Gastrocnemius medialis (tissue), 4 donors: ENCODE data around the gene DENND2C. TPM values are rescaled to one million over a fixed set of nuclear protein-coding genes. Genes with fewer than 3 reads are reported as not detected.

ENCODE experiments used
- ATAC-seq, 2 donors: fragments of 150-250 bp; one replicate each; pipeline ENCODE4 v1.9.1; 2016
- DNase-seq, 2 donors: peaks; one replicate each; pipeline ENCODE4 v3.0.0-alpha.2; 2019
- H3K27ac ChIP-seq, 4 donors: fragments of 200-600 bp; sonication (generic); 1 replicate in 1 of 4; 2 replicates in 3 of 4; pipeline ENCODE4 v1.5.1; 2016 to 2018; ENCODE audit warnings: mild to moderate bottlenecking in 2 of 4, moderate library complexity in 1 of 4
- H3K27me3 ChIP-seq, 3 donors: fragments of 200-600 bp; sonication (generic) in 2 of 3; 1 replicate in 1 of 3; 2 replicates in 2 of 3; pipeline versions ENCODE4 v1.5.1 to v1.6.0; 2016 to 2019; ENCODE audit warnings: mild to moderate bottlenecking in 1 of 3, moderate library complexity in 1 of 3
- H3K36me3 ChIP-seq, 2 donors: fragments of 200-600 bp; sonication (generic) in 1 of 2; one replicate each; pipeline ENCODE4 v1.5.1; 2017 to 2018
- H3K4me1 ChIP-seq, 2 donors: fragments of 200-600 bp; sonication (generic) in 1 of 2; one replicate each; pipeline ENCODE4 v1.5.1; 2016 to 2017; ENCODE audit warnings: mild to moderate bottlenecking in 2 of 2
- H3K4me3 ChIP-seq, 4 donors: fragments of 200-600 bp; sonication (generic) in 3 of 4; 1 replicate in 1 of 4; 2 replicates in 3 of 4; pipeline ENCODE4 v1.5.1; 2016 to 2019; ENCODE audit warnings: mild to moderate bottlenecking in 2 of 4
- H3K9me3 ChIP-seq, 3 donors: fragments of 200-600 bp; sonication (generic) in 2 of 3; 1 replicate in 1 of 3; 2 replicates in 2 of 3; pipeline ENCODE4 v1.5.1; 2016 to 2019
- CTCF ChIP-seq, 5 experiments: fragments of 450-650 bp in 3 of 5; fragments of 200-600 bp in 2 of 5; sonication (generic) in 2 of 5; IDR thresholded peaks in 4 of 5; conservative IDR thresholded peaks in 1 of 5; 1 replicate in 4 of 5; 2 replicates in 1 of 5; pipeline ENCODE4 v1.5.1; 2016 to 2019; ENCODE audit warnings: antibody characterized with exemption in 5 of 5, mild to moderate bottlenecking in 3 of 5, moderate library complexity in 3 of 5
- POLR2A ChIP-seq, 2 donors: fragments of 450-650 bp; IDR thresholded peaks; one replicate each; pipeline ENCODE4 v1.6.1; 2017; ENCODE audit warnings: antibody characterized with exemption in 2 of 2, mild to moderate bottlenecking in 2 of 2, moderate library complexity in 2 of 2
- in situ Hi-C, 4 donors: fragments of 200-750 bp; cut with MboI; loops; one replicate each; pipeline versions ENCODE4 v1.15.0 to v1.8.0; 2017; ENCODE audit warnings: low sequenced_read_pairs in 4 of 4
- intact Hi-C: fragments of 100-400 bp; cut with DNase I; formaldehyde crosslinking; loops from one replicate; pipeline ENCODE4 v1.15.1; 2023; ENCODE audit warnings: low total_unique reads
- total RNA-seq, 4 donors: library from RNA; depleted of rRNA; stranded (reverse); fragments of >200 nt; gene quantifications; one replicate each; pipeline versions ENCODE4 v1.1.0 to v1.2.3, GENCODE V29; 2016

The DENND2C gene
- total RNA-seq, 4 donors from 2014 or later, result 4.7 to 20.7 (median 17.4) TPM

GRCh38 chr1:114668373-114668772 is 1.5 kb downstream of the DENND2C start:
- H3K4me1 ChIP-seq, result peaks cover 15 to 32% of the 10 kb centered on the region in 2 donors
- no peak for TF ChIP-seq CTCF (IDR thresholded peaks at IDR 0.05 in 4 of 5, conservative IDR thresholded peaks at IDR 0.05 in 1 of 5)
- no peak for TF ChIP-seq POLR2A (IDR thresholded peaks at IDR 0.05)
- H3K36me3 ChIP-seq, result peaks cover 0 to 12% of the 10 kb centered on the region in 2 donors
- no peak for ATAC-seq
- H3K9me3 ChIP-seq, result no peaks in the 10 kb centered on the region
- intact Hi-C loops (loop anchor here (2.0 kb wide), 2 partner anchors 158 to 322 kb away; partner anchors contain the start of gene TRIM33), in situ Hi-C loops (no loop called here)
- H3K27ac ChIP-seq, result peak overlapping the region; percentile 89 to 100 (median 96)
- H3K27me3 ChIP-seq, result no peaks in the 10 kb centered on the region
- no peak for DNase-seq
- H3K4me3 ChIP-seq, result peak overlapping the region; percentile 65 to 93 (median 91)

- ATAC-seq (no peak), DNase-seq (no peak)
- Histone ChIP-seq H3K36me3 (no peaks in the 10 kb centered on the region), H3K4me1 (peaks cover 11 to 22% of the 10 kb centered on the region in 2 donors), H3K27ac (peak overlapping the region; percentile 89 to 100 (median 96)), H3K9me3 (no peaks in the 10 kb centered on the region), H3K4me3 (no peak overlapping the region), H3K27me3 (no peaks in the 10 kb centered on the region)
- no peak for TF ChIP-seq CTCF (IDR thresholded peaks at IDR 0.05 in 4 of 5, conservative IDR thresholded peaks at IDR 0.05 in 1 of 5)
- TF ChIP-seq POLR2A (IDR thresholded peaks at IDR 0.05), result no peak
- in situ Hi-C loops, result no loop called here
- intact Hi-C loops, result no loop called here
These were observed 2.9 kb downstream of the DENND2C start for GRCh38 chr1:114666954-114667353.

GRCh38 chr1:114660238-114660637 is 9.6 kb downstream of the DENND2C start:
- no peak for ATAC-seq
- intact Hi-C loops (no loop called here), in situ Hi-C loops (no loop called here)
- no peak for TF ChIP-seq CTCF (IDR thresholded peaks at IDR 0.05 in 4 of 5, conservative IDR thresholded peaks at IDR 0.05 in 1 of 5)
- TF ChIP-seq POLR2A (IDR thresholded peaks at IDR 0.05), result no peak
- peak overlapping the region in 3 of 4 donors; percentile 1 to 61 (median 38) for H3K27ac ChIP-seq
- no peak overlapping the region for H3K4me3 ChIP-seq
- H3K9me3 ChIP-seq, result no peaks in the 10 kb centered on the region
- no peak for DNase-seq
- no peaks in the 10 kb centered on the region for H3K36me3 ChIP-seq
- H3K27me3 ChIP-seq, result no peaks in the 10 kb centered on the region
- no peaks in the 10 kb centered on the region for H3K4me1 ChIP-seq

GRCh38 chr1:114651893-114652292 is 18.0 kb downstream of the DENND2C start:
- in situ Hi-C loops (no loop called here), intact Hi-C loops (no loop called here)
- no peaks in the 10 kb centered on the region for H3K4me1 ChIP-seq
- no peaks in the 10 kb centered on the region for H3K9me3 ChIP-seq
- DNase-seq (peak in 1 of 2 donors; percentile 26), ATAC-seq (peak in 1 of 2 donors; percentile 67)
- TF ChIP-seq POLR2A (IDR thresholded peaks at IDR 0.05) (no peak), CTCF (IDR thresholded peaks at IDR 0.05 in 4 of 5, conservative IDR thresholded peaks at IDR 0.05 in 1 of 5) (no peak)
- H3K27ac ChIP-seq, result peak overlapping the region in 1 of 4 donors; percentile 63
- peaks cover 0 to 6% of the 10 kb centered on the region in 2 donors for H3K36me3 ChIP-seq
- no peak overlapping the region for H3K4me3 ChIP-seq
- H3K27me3 ChIP-seq, result no peaks in the 10 kb centered on the region

GRCh38 chr1:114648503-114648902 is 21.3 kb downstream of the DENND2C start:
- ATAC-seq (no peak), DNase-seq (no peak)
- in situ Hi-C loops (no loop called here), intact Hi-C loops (no loop called here)
- Histone ChIP-seq H3K36me3 (peaks cover 0 to 21% of the 10 kb centered on the region in 2 donors), H3K27me3 (no peaks in the 10 kb centered on the region), H3K9me3 (no peaks in the 10 kb centered on the region), H3K4me3 (no peak overlapping the region), H3K4me1 (no peaks in the 10 kb centered on the region), H3K27ac (peak overlapping the region in 2 of 4 donors; percentile 1 to 24)
- TF ChIP-seq CTCF (IDR thresholded peaks at IDR 0.05 in 4 of 5, conservative IDR thresholded peaks at IDR 0.05 in 1 of 5) (no peak), POLR2A (IDR thresholded peaks at IDR 0.05) (no peak)
